Measurements from ENCODE around the gene USP35.

DNA sequence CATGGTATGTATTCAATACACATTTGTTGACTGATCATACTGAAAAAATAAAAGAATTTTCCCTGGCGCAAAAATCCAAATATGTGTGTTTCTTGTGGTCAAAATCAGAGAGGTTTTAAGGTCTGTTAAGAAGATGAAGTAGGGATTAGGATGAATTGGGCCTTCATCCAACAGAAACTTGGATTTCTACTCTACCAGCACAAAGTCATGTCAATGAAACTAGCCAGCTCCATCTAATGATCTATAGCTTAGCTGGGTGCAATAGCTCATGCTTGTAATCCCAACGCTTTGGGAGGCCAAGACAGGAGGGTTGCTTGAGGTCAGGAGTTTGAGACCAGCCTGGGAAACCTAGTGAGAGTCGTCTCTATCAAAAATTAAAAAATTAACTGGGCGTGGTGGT, 65.5 kb downstream of the USP35 start:
- TF ChIP-seq, protein P1, sequence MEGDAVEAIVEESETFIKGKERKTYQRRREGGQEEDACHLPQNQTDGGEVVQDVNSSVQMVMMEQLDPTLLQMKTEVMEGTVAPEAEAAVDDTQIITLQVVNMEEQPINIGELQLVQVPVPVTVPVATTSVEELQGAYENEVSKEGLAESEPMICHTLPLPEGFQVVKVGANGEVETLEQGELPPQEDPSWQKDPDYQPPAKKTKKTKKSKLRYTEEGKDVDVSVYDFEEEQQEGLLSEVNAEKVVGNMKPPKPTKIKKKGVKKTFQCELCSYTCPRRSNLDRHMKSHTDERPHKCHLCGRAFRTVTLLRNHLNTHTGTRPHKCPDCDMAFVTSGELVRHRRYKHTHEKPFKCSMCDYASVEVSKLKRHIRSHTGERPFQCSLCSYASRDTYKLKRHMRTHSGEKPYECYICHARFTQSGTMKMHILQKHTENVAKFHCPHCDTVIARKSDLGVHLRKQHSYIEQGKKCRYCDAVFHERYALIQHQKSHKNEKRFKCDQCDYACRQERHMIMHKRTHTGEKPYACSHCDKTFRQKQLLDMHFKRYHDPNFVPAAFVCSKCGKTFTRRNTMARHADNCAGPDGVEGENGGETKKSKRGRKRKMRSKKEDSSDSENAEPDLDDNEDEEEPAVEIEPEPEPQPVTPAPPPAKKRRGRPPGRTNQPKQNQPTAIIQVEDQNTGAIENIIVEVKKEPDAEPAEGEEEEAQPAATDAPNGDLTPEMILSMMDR (IDR thresholded peaks at IDR 0.05) = no peak
- TF ChIP-seq POLR2A (IDR thresholded peaks at IDR 0.05) (no peak), POLR2AphosphoS5 (IDR thresholded peaks at IDR 0.05) (no peak), EP300 (IDR thresholded peaks at IDR 0.05; ENCODE audit: low read depth) (no peak)
